CD4-positive, alpha-beta T cell (primary cell): ENCODE measurements around the gene LAG3. TPM values are rescaled to one million over a fixed set of nuclear protein-coding genes. Genes with fewer than 3 reads are reported as not detected.

Experiments
- ATAC-seq: fragments of 200-7000 bp; cut with Tn5 transposase; one replicate; pipeline ENCODE4 v1.10.0; 2022; ENCODE audit warnings: mild to moderate bottlenecking; ENCODE audit not compliant: poor library complexity
- CTCF ChIA-PET: fragments of 350-600 bp; sonication (Branson Sonifier 250); formaldehyde crosslinking; loops from one replicate; lab custom pipeline; 2021; ENCODE audit warnings: antibody characterized with exemption, inconsistent platforms; lab: Charles Lee
- POLR2A ChIA-PET: fragments of 350-600 bp; sonication (Branson Sonifier 250); formaldehyde crosslinking; loops from one replicate; lab custom pipeline; 2021; ENCODE audit warnings: antibody characterized with exemption, inconsistent platforms; lab: Charles Lee
- DNase-seq, 14 experiments: peaks; one replicate each; pipeline ENCODE4 v3.0.0-alpha.2; 2013 to 2020; ENCODE audit warnings: mixed read lengths in 2 of 14
- H3K27ac ChIP-seq, 2 donors: one replicate each; pipeline versions ENCODE4 v1.5.1 to v1.7.0; 2013; ENCODE audit warnings: low read length in 2 of 2, low read depth in 1 of 2, mild to moderate bottlenecking in 1 of 2
- H3K27me3 ChIP-seq, 2 experiments: 1 replicate in 1 of 2; 2 replicates in 1 of 2; pipeline versions ENCODE4 v1.6.1 to v1.7.0; 2013; ENCODE audit warnings: low read length in 2 of 2, control low read depth in 1 of 2, mild to moderate bottlenecking in 1 of 2, moderate library complexity in 1 of 2; ENCODE audit not compliant: insufficient read depth in 2 of 2, control insufficient read depth in 1 of 2
- H3K36me3 ChIP-seq: one replicate; pipeline ENCODE4 v1.6.1; 2013; ENCODE audit warnings: low read length, control low read depth; ENCODE audit not compliant: insufficient read depth
- H3K4me1 ChIP-seq: one replicate; pipeline ENCODE4 v1.6.1; 2013; ENCODE audit warnings: low read length, control low read depth; ENCODE audit not compliant: insufficient read depth
- H3K4me3 ChIP-seq: one replicate; pipeline ENCODE4 v1.5.1; 2013; ENCODE audit warnings: mild to moderate bottlenecking, low read length, moderate library complexity
- H3K9me3 ChIP-seq, 2 experiments: 1 replicate in 1 of 2; 2 replicates in 1 of 2; pipeline versions ENCODE4 v1.6.1 to v1.7.0; 2013; ENCODE audit warnings: low read length in 2 of 2, mild to moderate bottlenecking in 2 of 2, control low read depth in 1 of 2, moderate library complexity in 1 of 2; ENCODE audit not compliant: control insufficient read depth in 1 of 2, insufficient read depth in 1 of 2
- H3K27ac Mint-ChIP-seq: one replicate; pipeline ENCODE4 v1.8.0; 2020; ENCODE audit warnings: mixed read lengths
- H3K27me3 Mint-ChIP-seq: one replicate; pipeline ENCODE4 v1.8.0; 2021; ENCODE audit warnings: mixed read lengths
- H3K36me3 Mint-ChIP-seq: one replicate; pipeline ENCODE4 v1.8.0; 2021; ENCODE audit warnings: low read depth, mixed read lengths
- H3K4me1 Mint-ChIP-seq: one replicate; pipeline ENCODE4 v1.8.0; 2021; ENCODE audit warnings: low read depth, mixed read lengths
- H3K4me3 Mint-ChIP-seq: one replicate; pipeline ENCODE4 v1.8.0; 2020; ENCODE audit warnings: mild to moderate bottlenecking, mixed read lengths
- H3K9me3 Mint-ChIP-seq: one replicate; pipeline ENCODE4 v1.8.0; 2020; ENCODE audit warnings: mixed read lengths
- intact Hi-C, 2 experiments: fragments of 100-400 bp; cut with DNase I in 1 of 2; cut with micrococcal nuclease in 1 of 2; formaldehyde crosslinking; loops; one replicate each; pipeline versions ENCODE4 v1.15.1 to v1.9.0; 2023 to 2025; cut with DNase I, micrococcal nuclease
- total RNA-seq, 174 experiments: library from RNA in 2 of 174; stranded (reverse) in 2 of 174; gene quantifications; one replicate each; pipeline ENCODE4 v1.2.3 and lab custom pipeline; 2021 to 2026
- TF ChIP-seq, protein P1 (sequence below): fragments of 200-600 bp; IDR thresholded peaks from one replicate; pipeline ENCODE4 v1.8.0; 2022; ENCODE audit warnings: antibody characterized with exemption, mild to moderate bottlenecking

LAG3 gene
- total RNA-seq, 2 experiments from 2014 or later, result 0.82 to 1.4 TPM

DNA sequence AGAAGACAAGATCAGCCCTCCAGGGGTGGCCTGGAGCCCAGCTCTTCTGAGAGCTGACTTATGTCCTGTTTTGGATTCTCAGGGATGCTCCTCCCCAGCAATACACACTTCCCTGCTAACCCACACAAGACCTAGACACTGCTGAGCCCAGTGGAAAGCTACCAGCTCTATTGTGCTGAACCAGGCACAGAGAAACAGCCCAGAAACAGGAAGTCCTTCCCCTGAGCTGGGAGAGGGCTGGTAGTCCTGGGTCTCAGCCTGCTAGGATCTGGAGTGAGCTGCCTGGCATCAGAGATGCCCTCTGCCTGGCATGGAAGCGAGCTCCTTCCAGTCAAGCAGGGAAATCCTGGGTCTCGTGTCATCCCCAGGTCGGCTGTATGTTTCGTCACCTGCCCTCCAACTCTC lies 1.2 kb upstream of the LAG3 start:
- CTCF ChIA-PET, result no interaction called here
- H3K4me3 ChIP-seq, result no peak overlapping the region
- Mint-ChIP-seq H3K36me3 (no peaks in the 10 kb centered on the region), H3K4me1 (peaks cover 64% of the 10 kb centered on the region), H3K27ac (no peak overlapping the region), H3K4me3 (peak overlapping the region; percentile 17), H3K27me3 (peaks cover 65% of the 10 kb centered on the region), H3K9me3 (no peaks in the 10 kb centered on the region)
- no peak for ATAC-seq
- peaks cover 17 to 34% of the 10 kb centered on the region in 2 experiments for H3K27me3 ChIP-seq
- H3K27ac ChIP-seq, result no peak overlapping the region
- intact Hi-C loops, result no loop called here
- TF ChIP-seq, protein P1, sequence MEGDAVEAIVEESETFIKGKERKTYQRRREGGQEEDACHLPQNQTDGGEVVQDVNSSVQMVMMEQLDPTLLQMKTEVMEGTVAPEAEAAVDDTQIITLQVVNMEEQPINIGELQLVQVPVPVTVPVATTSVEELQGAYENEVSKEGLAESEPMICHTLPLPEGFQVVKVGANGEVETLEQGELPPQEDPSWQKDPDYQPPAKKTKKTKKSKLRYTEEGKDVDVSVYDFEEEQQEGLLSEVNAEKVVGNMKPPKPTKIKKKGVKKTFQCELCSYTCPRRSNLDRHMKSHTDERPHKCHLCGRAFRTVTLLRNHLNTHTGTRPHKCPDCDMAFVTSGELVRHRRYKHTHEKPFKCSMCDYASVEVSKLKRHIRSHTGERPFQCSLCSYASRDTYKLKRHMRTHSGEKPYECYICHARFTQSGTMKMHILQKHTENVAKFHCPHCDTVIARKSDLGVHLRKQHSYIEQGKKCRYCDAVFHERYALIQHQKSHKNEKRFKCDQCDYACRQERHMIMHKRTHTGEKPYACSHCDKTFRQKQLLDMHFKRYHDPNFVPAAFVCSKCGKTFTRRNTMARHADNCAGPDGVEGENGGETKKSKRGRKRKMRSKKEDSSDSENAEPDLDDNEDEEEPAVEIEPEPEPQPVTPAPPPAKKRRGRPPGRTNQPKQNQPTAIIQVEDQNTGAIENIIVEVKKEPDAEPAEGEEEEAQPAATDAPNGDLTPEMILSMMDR, result no peak
- H3K9me3 ChIP-seq, result no peaks in the 10 kb centered on the region
- no peak for DNase-seq
- POLR2A ChIA-PET, result interaction anchor here (1.1 to 1.9 kb wide), 4 partner anchors 9 to 18 kb away, joined by 3 to 9 read pairs (median 4); partner anchors contain the start of genes CD4 and MLF2
- H3K36me3 ChIP-seq, result no peaks in the 10 kb centered on the region
- peaks cover 60% of the 10 kb centered on the region for H3K4me1 ChIP-seq

DNA sequence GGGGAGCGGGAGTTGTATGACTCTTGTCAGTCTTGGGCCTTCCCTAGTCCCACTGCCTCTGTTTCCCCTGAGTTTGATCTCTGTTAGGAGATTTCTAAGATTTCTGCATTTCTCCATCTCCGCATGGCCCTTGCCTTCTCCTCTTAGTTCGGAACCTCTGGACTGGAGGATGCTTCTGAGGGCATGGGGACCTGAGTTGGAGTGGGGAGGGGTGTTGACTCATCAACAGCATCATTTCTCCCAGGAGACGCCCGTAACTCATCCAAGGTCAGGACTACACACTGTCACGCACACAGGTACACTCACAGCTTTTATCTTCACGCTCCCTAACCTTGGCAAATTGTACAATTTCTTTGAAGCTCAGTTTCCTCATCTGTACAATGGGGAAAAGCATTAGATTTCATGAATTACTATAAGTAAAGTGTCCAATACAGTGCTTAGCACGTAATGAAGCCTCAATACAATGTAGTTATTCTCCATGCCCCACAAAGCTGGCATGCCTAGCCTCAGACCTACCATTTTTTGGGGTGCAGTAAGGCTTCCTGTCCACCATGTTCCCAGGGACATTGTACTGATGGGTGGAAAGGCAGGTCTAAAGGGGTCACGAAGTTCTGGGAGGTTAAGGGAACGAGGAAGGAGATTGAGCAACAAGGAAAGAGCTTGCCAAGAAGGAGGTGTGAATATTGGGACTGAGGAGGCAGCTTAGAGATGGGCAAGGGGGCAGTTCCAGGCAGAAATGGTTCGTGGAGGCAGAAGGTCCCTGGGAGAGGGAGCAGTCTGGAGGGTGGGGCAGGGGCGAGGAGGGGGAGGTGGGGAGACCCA lies 600 bp upstream of the LAG3 start:
- Mint-ChIP-seq H3K27ac (peak overlapping the region; percentile 40), H3K4me3 (peak overlapping the region; percentile 87), H3K9me3 (no peaks in the 10 kb centered on the region), H3K4me1 (peaks cover 64% of the 10 kb centered on the region), H3K36me3 (no peaks in the 10 kb centered on the region), H3K27me3 (peaks cover 69% of the 10 kb centered on the region)
- Histone ChIP-seq H3K9me3 (no peaks in the 10 kb centered on the region), H3K4me3 (peak overlapping the region; percentile 46), H3K4me1 (peaks cover 59% of the 10 kb centered on the region), H3K27ac (no peak overlapping the region), H3K27me3 (peaks cover 17 to 33% of the 10 kb centered on the region in 2 experiments), H3K36me3 (no peaks in the 10 kb centered on the region)
- DNase-seq, result no peak
- intact Hi-C loops, result no loop called here
- TF ChIP-seq, protein P1, result no peak
- ATAC-seq, result no peak
- ChIA-PET POLR2A (interaction anchor here (1.4 to 4.0 kb wide), 3 partner anchors 9 to 20 kb away, joined by 4 to 15 read pairs (median 9); partner anchors contain the start of gene MLF2), CTCF (no interaction called here)

DNA sequence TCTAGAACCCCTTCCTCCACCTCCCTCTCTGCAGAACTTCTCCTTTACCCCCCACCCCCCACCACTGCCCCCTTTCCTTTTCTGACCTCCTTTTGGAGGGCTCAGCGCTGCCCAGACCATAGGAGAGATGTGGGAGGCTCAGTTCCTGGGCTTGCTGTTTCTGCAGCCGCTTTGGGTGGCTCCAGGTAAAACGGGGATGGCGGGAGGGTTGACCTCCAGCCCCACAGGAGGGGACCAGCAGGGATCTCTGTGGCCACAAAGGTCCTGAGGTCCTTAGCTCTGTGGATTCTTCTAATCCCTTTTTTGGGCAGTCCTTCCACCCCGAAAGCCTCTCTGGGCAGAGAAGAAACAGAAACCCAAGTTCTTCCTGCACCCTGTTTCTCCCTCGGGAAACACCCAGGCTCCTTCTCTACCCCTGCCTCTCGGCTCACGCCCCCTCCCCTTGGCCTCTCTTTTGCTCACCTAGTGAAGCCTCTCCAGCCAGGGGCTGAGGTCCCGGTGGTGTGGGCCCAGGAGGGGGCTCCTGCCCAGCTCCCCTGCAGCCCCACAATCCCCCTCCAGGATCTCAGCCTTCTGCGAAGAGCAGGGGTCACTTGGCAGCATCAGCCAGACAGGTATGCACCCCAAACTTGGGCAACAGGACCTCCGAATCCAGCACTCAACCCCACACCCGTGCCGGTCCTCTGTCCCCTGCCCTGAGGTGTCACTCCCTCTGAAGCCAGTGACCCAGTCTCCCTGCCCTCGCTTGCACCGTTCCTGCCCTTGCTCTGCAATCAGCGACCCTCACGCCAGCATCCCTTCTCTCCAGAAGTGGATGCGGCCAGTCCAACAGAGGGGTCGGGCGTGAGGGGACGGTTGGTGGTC lies 638 bp downstream of the LAG3 start:
- H3K4me1 ChIP-seq, result peaks cover 52% of the 10 kb centered on the region
- peak overlapping the region; percentile 75 for H3K4me3 Mint-ChIP-seq
- ATAC-seq (no peak), DNase-seq (no peak)
- peak overlapping the region; percentile 46 for H3K4me3 ChIP-seq
- ChIA-PET POLR2A (interaction anchor here (0.8 to 4.0 kb wide), 4 partner anchors 9 to 84 kb away, joined by 3 to 15 read pairs (median 5); partner anchors contain the start of genes COPS7A and ZNF384), CTCF (interaction anchor here (1.2 kb wide), 1 partner anchor 19 kb away, joined by 4 read pairs; no protein-coding TSS in a partner anchor)
- H3K27ac Mint-ChIP-seq, result no peak overlapping the region
- peaks cover 56% of the 10 kb centered on the region for H3K27me3 Mint-ChIP-seq
- H3K36me3 Mint-ChIP-seq, result no peaks in the 10 kb centered on the region
- TF ChIP-seq, protein P1, result no peak
- peaks cover 55% of the 10 kb centered on the region for H3K4me1 Mint-ChIP-seq
- intact Hi-C loops, result no loop called here
- H3K27me3 ChIP-seq, result peaks cover 12 to 30% of the 10 kb centered on the region in 2 experiments
- no peaks in the 10 kb centered on the region for H3K9me3 Mint-ChIP-seq
- no peaks in the 10 kb centered on the region for H3K36me3 ChIP-seq
- no peaks in the 10 kb centered on the region for H3K9me3 ChIP-seq
- H3K27ac ChIP-seq, result no peak overlapping the region
